ENCODE data around the gene ITGB3.

- TF ChIP-seq EZH2 (IDR thresholded peaks at IDR 0.05; ENCODE audit: insufficient read depth, poor library complexity, severe bottlenecking): no peak
- no peak for TF ChIP-seq EZH2phosphoT487 (IDR thresholded peaks at IDR 0.05; ENCODE audit: insufficient read depth, low read depth)
Observed at GRCh38 chr17:47208744-47209488, 44.7 kb upstream of the ITGB3 start, which contains the start of gene MYL4.

Measured in GM23248 (cell line).